HUES48 (cell line): ENCODE data around the gene POGZ.

Experiments
- H3K27ac ChIP-seq: one replicate; pipeline ENCODE4 v1.7.0; 2013; ENCODE audit warnings: low read depth, low read length, inconsistent platforms
- H3K27me3 ChIP-seq: 2 replicates; pipeline ENCODE4 v1.6.1; 2013; ENCODE audit warnings: mild to moderate bottlenecking, low read length; ENCODE audit not compliant: control insufficient read depth, insufficient read depth
- H3K36me3 ChIP-seq: 2 replicates; pipeline ENCODE4 v1.6.1; 2013; ENCODE audit warnings: low read length; ENCODE audit not compliant: control insufficient read depth, insufficient read depth
- H3K4me1 ChIP-seq: 2 replicates; pipeline ENCODE4 v1.6.1; 2013; ENCODE audit warnings: mild to moderate bottlenecking, low read length; ENCODE audit not compliant: control insufficient read depth, insufficient read depth
- H3K4me3 ChIP-seq: 2 replicates; pipeline ENCODE4 v1.5.1; 2013; ENCODE audit warnings: mild to moderate bottlenecking, low read depth, low read length
- H3K9ac ChIP-seq: 2 replicates; pipeline ENCODE4 v1.6.1; 2013; ENCODE audit warnings: mild to moderate bottlenecking, low read depth, low read length, moderate library complexity
- H3K9me3 ChIP-seq: 2 replicates; pipeline ENCODE4 v1.6.1; 2013; ENCODE audit warnings: low read length; ENCODE audit not compliant: control insufficient read depth, insufficient read depth

Gene POGZ

GRCh38 chr1:151494741-151495281 lies 35.5 kb upstream of the POGZ start:
- H3K4me3 ChIP-seq: no peak overlapping the region
- peak overlapping the region; percentile 54 for H3K27ac ChIP-seq
- H3K36me3 ChIP-seq: no peaks in the 10 kb centered on the region
- H3K27me3 ChIP-seq: no peaks in the 10 kb centered on the region
- no peaks in the 10 kb centered on the region for H3K9me3 ChIP-seq
- H3K9ac ChIP-seq: no peak overlapping the region
- no peaks in the 10 kb centered on the region for H3K4me1 ChIP-seq

- no peaks in the 10 kb centered on the region for H3K36me3 ChIP-seq
- no peaks in the 10 kb centered on the region for H3K4me1 ChIP-seq
- H3K9me3 ChIP-seq: no peaks in the 10 kb centered on the region
- H3K4me3 ChIP-seq: no peak overlapping the region
- H3K27ac ChIP-seq: no peak overlapping the region
- no peak overlapping the region for H3K9ac ChIP-seq
- H3K27me3 ChIP-seq: no peaks in the 10 kb centered on the region
Observed at GRCh38 chr1:151493042-151493441, 33.7 kb upstream of the POGZ start.

GRCh38 chr1:151492120-151492519 lies 32.8 kb upstream of the POGZ start:
- Histone ChIP-seq H3K9me3 (no peaks in the 10 kb centered on the region), H3K9ac (no peak overlapping the region), H3K27ac (peak overlapping the region; percentile 84)

GRCh38 chr1:151491641-151492040 lies 32.3 kb upstream of the POGZ start:
- Histone ChIP-seq H3K9ac (no peak overlapping the region), H3K4me3 (no peak overlapping the region), H3K9me3 (no peaks in the 10 kb centered on the region), H3K4me1 (no peaks in the 10 kb centered on the region), H3K36me3 (no peaks in the 10 kb centered on the region), H3K27me3 (no peaks in the 10 kb centered on the region), H3K27ac (peak overlapping the region; percentile 84)

More at GRCh38 chr1:151492120-151492519, 32.8 kb upstream of the POGZ start:
- Histone ChIP-seq H3K4me1 (no peaks in the 10 kb centered on the region), H3K27me3 (no peaks in the 10 kb centered on the region), H3K4me3 (no peak overlapping the region), H3K36me3 (no peaks in the 10 kb centered on the region)

- Histone ChIP-seq H3K27me3 (no peaks in the 10 kb centered on the region), H3K27ac (no peak overlapping the region), H3K9me3 (peaks cover 3% of the 10 kb centered on the region; the same call in 1 of the 2 replicates), H3K9ac (no peak overlapping the region), H3K4me1 (no peaks in the 10 kb centered on the region), H3K4me3 (no peak overlapping the region), H3K36me3 (no peaks in the 10 kb centered on the region)
Observed at GRCh38 chr1:151486557-151486956, 27.3 kb upstream of the POGZ start.

- peaks cover 3% of the 10 kb centered on the region; the same call in 1 of the 2 replicates for H3K9me3 ChIP-seq
- no peak overlapping the region for H3K27ac ChIP-seq
- no peaks in the 10 kb centered on the region for H3K27me3 ChIP-seq
- H3K36me3 ChIP-seq: no peaks in the 10 kb centered on the region
- no peak overlapping the region for H3K9ac ChIP-seq
- no peaks in the 10 kb centered on the region for H3K4me1 ChIP-seq
- H3K4me3 ChIP-seq: no peak overlapping the region
Observed at GRCh38 chr1:151485685-151486255, 26.5 kb upstream of the POGZ start.

GRCh38 chr1:151482017-151482416 lies 22.7 kb upstream of the POGZ start:
- peaks cover 3% of the 10 kb centered on the region; the same call in 1 of the 2 replicates for H3K9me3 ChIP-seq
- no peak overlapping the region for H3K27ac ChIP-seq
- H3K4me3 ChIP-seq: no peak overlapping the region

GRCh38 chr1:151479462-151479861 lies 20.2 kb upstream of the POGZ start:
- H3K27ac ChIP-seq: no peak overlapping the region

More at GRCh38 chr1:151482017-151482416, 22.7 kb upstream of the POGZ start:
- Histone ChIP-seq H3K4me1 (no peaks in the 10 kb centered on the region), H3K9ac (no peak overlapping the region), H3K27me3 (no peaks in the 10 kb centered on the region), H3K36me3 (no peaks in the 10 kb centered on the region)

GRCh38 chr1:151478923-151479322 lies 19.6 kb upstream of the POGZ start:
- Histone ChIP-seq H3K27me3 (no peaks in the 10 kb centered on the region; the same call in 1 of the 2 replicates), H3K36me3 (no peaks in the 10 kb centered on the region), H3K27ac (no peak overlapping the region), H3K4me3 (no peak overlapping the region), H3K9ac (no peak overlapping the region), H3K4me1 (no peaks in the 10 kb centered on the region), H3K9me3 (peaks cover 3% of the 10 kb centered on the region; the same call in 1 of the 2 replicates)

More at GRCh38 chr1:151479462-151479861, 20.2 kb upstream of the POGZ start:
- H3K36me3 ChIP-seq: no peaks in the 10 kb centered on the region
- no peaks in the 10 kb centered on the region for H3K27me3 ChIP-seq
- H3K4me3 ChIP-seq: no peak overlapping the region
- H3K9ac ChIP-seq: no peak overlapping the region
- peaks cover 3% of the 10 kb centered on the region; the same call in 1 of the 2 replicates for H3K9me3 ChIP-seq
- H3K4me1 ChIP-seq: no peaks in the 10 kb centered on the region

- H3K9me3 ChIP-seq: peaks cover 3% of the 10 kb centered on the region; the same call in 1 of the 2 replicates
- H3K4me1 ChIP-seq: no peaks in the 10 kb centered on the region
- no peaks in the 10 kb centered on the region for H3K36me3 ChIP-seq
- H3K27me3 ChIP-seq: no peaks in the 10 kb centered on the region; the same call in 1 of the 2 replicates
- H3K4me3 ChIP-seq: no peak overlapping the region
- no peak overlapping the region for H3K27ac ChIP-seq
- no peak overlapping the region for H3K9ac ChIP-seq
Observed at GRCh38 chr1:151478140-151478812, 19.0 kb upstream of the POGZ start.

- H3K9me3 ChIP-seq: peaks cover 2% of the 10 kb centered on the region; the same call in 1 of the 2 replicates
- H3K9ac ChIP-seq: no peak overlapping the region
- no peaks in the 10 kb centered on the region for H3K4me1 ChIP-seq
- H3K4me3 ChIP-seq: no peak overlapping the region
- no peaks in the 10 kb centered on the region for H3K36me3 ChIP-seq
- H3K27me3 ChIP-seq: no peaks in the 10 kb centered on the region; the same call in 1 of the 2 replicates
- no peak overlapping the region for H3K27ac ChIP-seq
Observed at GRCh38 chr1:151477066-151477465, 17.8 kb upstream of the POGZ start.
